Panc1 (cell line): ENCODE data around the gene KIAA1143.

Source experiments
- CTCF ChIP-seq: fragments of 450-650 bp; IDR thresholded peaks from 2 replicates; pipeline ENCODE4 v1.5.1; 2017; ENCODE audit warnings: mild to moderate bottlenecking
- REST ChIP-seq, 2 experiments: IDR thresholded peaks; 2 replicates each; pipeline ENCODE4 v1.6.1; 2011 to 2012; ENCODE audit warnings: low read depth in 2 of 2, control low read depth in 1 of 2, low read length in 1 of 2, mild to moderate bottlenecking in 1 of 2, moderate library complexity in 1 of 2; ENCODE audit not compliant: insufficient read depth in 1 of 2

DNA sequence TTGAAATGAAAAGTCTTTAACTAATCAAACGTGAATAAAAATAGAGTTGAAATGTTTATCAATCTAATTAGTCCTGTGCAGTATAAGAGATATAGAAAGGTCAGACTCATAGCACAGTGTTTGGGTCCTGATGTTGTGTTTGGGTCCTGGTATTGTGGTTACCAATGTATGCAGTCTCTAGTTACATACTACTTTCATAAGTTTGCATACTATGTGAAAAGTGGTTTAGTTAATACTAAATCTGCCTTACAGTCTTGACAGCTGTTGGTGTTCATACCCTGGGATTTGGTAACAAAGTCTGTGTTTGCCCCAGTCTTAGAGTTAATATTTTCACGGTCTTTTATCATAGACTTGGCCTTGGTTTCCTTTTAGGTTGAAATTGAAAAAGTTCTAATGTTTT lies 41.9 kb upstream of the KIAA1143 start:
- TF ChIP-seq CTCF (no peak), REST (IDR thresholded peaks at IDR 0.05; ENCODE audit: insufficient read depth in 1 of 2, low read depth in 2 of 2, low read length in 1 of 2) (no peak)
